ENCODE data around the gene SETD5. TPM values are rescaled to one million over a fixed set of nuclear protein-coding genes. Genes with fewer than 3 reads are reported as not detected.

SETD5 gene
- total RNA-seq, 3 donors from 2014 or later: 94.8 to 132 (median 101) TPM

- peaks cover 21% of the 10 kb centered on the region for H3K36me3 ChIP-seq (ENCODE audit: low read depth)
These were observed 53.6 kb downstream of the SETD5 start for GRCh38 chr3:9450991-9451390.

GRCh38 chr3:9452417-9452816, 55.0 kb downstream of the SETD5 start:
- peak; percentile 36 for ATAC-seq
- no peaks in the 10 kb centered on the region for H3K9me3 ChIP-seq
- peaks cover 12% of the 10 kb centered on the region for H3K36me3 ChIP-seq (ENCODE audit: low read depth)
- no peak for DNase-seq
- intact Hi-C loops (cut with DNase I, micrococcal nuclease): no loop called here
- TF ChIP-seq CTCF (IDR thresholded peaks at IDR 0.05): no peak
- H3K4me3 ChIP-seq: no peak overlapping the region
- no peaks in the 10 kb centered on the region for H3K4me1 ChIP-seq (ENCODE audit: low read depth)

More at GRCh38 chr3:9450991-9451390, 53.6 kb downstream of the SETD5 start:
- ATAC-seq: no peak
- H3K4me1 ChIP-seq (ENCODE audit: low read depth): no peaks in the 10 kb centered on the region
- no peak overlapping the region for H3K4me3 ChIP-seq
- H3K9me3 ChIP-seq: no peaks in the 10 kb centered on the region
- no peak for TF ChIP-seq CTCF (IDR thresholded peaks at IDR 0.05)
- no peak for DNase-seq
- intact Hi-C loops (cut with DNase I, micrococcal nuclease): no loop called here

- no peak overlapping the region for H3K4me3 ChIP-seq
- TF ChIP-seq CTCF (IDR thresholded peaks at IDR 0.05): no peak
- no peaks in the 10 kb centered on the region for H3K9me3 ChIP-seq
- intact Hi-C loops (cut with DNase I, micrococcal nuclease): no loop called here
- ATAC-seq: no peak
- H3K4me1 ChIP-seq (ENCODE audit: low read depth): no peaks in the 10 kb centered on the region
- no peaks in the 10 kb centered on the region for H3K36me3 ChIP-seq (ENCODE audit: low read depth)
- DNase-seq: no peak
These were observed 58.2 kb downstream of the SETD5 start for GRCh38 chr3:9455596-9456131.

GRCh38 chr3:9467451-9467850, 70.0 kb downstream of the SETD5 start:
- no peaks in the 10 kb centered on the region for H3K9me3 ChIP-seq
- H3K4me1 ChIP-seq (ENCODE audit: low read depth): no peaks in the 10 kb centered on the region
- TF ChIP-seq CTCF (IDR thresholded peaks at IDR 0.05): no peak
- peaks cover 12% of the 10 kb centered on the region for H3K36me3 ChIP-seq (ENCODE audit: low read depth)
- H3K4me3 ChIP-seq: no peak overlapping the region
- DNase-seq (no peak), ATAC-seq (no peak)
- intact Hi-C loops (cut with DNase I, micrococcal nuclease): no loop called here

- intact Hi-C loops (cut with DNase I, micrococcal nuclease): no loop called here
- no peaks in the 10 kb centered on the region for H3K9me3 ChIP-seq
- no peak for ATAC-seq
- H3K4me1 ChIP-seq (ENCODE audit: low read depth): no peaks in the 10 kb centered on the region
- H3K36me3 ChIP-seq (ENCODE audit: low read depth): peaks cover 12% of the 10 kb centered on the region
- no peak for DNase-seq
- no peak for TF ChIP-seq CTCF (IDR thresholded peaks at IDR 0.05)
- H3K4me3 ChIP-seq: no peak overlapping the region
These were observed 71.0 kb downstream of the SETD5 start for GRCh38 chr3:9468460-9468859.

GRCh38 chr3:9469986-9470385, 72.6 kb downstream of the SETD5 start:
- ATAC-seq: no peak
- no peak for DNase-seq
- peaks cover 6% of the 10 kb centered on the region for H3K36me3 ChIP-seq (ENCODE audit: low read depth)
- no peaks in the 10 kb centered on the region for H3K9me3 ChIP-seq
- H3K4me1 ChIP-seq (ENCODE audit: low read depth): no peaks in the 10 kb centered on the region
- intact Hi-C loops (cut with DNase I, micrococcal nuclease): no loop called here
- H3K4me3 ChIP-seq: no peak overlapping the region
- no peak for TF ChIP-seq CTCF (IDR thresholded peaks at IDR 0.05)
